GM18517 (cell line): ENCODE measurements around the gene COPE.
"Not testable (repeated sequence)": the region's sequence is repeated elsewhere in the genome, so short reads cannot be mapped to it uniquely, and the experiment has no call there.

Source experiments
- ATAC-seq: cut with Tn5 transposase; IDR thresholded peaks from one replicate; pipeline ENCODE4 v1.9.1; 2021; ENCODE audit warnings: mild to moderate bottlenecking, moderate library complexity; ENCODE audit not compliant: unreplicated experiment

COPE gene

DNA sequence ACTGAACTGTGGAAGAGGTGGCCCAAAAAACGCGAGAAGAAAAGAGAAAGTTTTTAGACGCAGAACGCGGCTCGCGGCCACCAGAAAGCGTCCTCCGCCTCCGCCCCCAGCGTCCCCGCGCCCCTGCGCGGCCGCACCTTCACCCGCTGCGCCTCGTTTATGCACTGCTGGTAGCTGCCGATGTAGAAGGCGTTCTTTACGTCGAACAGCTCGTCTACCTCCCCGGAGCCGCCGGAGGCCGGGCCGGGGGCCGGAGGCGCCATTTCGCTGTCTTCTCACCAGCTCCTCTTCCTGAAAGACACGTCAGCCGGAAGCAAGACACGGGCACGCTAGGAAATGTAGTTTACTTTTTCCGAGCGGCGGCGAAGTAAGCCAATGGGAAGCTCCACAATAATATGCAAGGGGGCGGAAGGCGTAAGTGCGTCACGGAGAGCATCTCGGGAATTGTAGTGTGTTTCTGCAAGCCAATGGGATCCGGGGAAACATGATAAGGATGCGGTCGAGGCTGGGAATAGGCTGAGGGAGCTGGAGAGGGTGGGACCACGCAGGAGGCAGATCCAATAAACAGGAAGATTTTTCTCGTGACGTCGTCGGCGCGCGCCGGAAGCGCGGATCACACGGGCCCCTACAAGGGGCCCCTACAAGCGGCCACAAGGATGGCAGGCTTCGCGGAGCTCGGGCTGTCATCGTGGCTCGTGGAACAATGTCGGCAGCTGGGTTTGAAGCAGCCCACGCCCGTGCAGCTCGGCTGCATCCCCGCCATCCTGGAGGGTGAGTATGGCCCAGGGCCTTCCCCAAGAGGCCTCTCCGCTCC, at the start of gene COPE, which contains the start of gene DDX49:
Gene COPE (minus strand): TSS at position 302 of the 814 bp plus-strand sequence. CDS start 39 bp downstream, at position 263.
Gene DDX49 (plus strand): TSS at position 630 of the 814 bp plus-strand sequence. CDS start 27 bp downstream, at position 657.
- ATAC-seq = peak; percentile 96

DNA sequence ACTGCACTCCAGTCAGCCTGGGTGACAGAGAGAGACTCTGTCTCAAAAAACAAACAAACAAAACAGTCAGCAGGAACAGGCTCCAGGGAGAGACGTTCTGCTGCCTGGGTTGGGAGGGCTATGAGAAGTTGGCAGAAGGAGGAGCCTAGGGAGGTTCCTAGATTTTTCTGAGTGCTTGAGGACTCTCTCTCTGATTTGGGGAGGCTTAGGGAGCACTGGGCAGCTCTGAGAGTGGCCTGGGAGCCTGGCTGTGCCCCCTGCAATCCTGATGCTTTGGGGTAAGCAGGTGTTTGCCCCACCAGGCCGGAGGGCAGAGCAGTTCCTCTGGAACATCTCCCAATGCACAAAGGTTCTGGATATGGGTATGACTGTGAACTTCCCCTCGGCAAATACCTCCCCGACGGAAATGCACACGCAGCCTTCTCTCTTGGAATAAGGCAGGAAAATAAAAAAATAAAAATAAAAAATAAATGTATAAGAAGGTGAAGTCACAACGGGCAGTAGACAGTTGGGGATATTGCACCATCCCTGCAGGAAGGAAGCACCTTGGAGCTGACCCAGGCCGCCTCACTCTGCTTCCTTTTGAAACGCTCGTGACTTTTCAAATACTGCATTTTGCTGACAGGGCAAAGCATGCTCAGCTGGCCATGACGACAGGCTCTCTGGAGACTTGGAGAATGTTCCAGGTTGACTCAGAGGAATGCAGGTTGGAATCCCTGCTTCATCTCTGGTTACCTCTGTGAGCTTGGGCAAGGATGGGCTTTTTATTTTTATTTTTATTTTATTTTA, 48.4 kb upstream of the COPE start:
- no peak for ATAC-seq

DNA sequence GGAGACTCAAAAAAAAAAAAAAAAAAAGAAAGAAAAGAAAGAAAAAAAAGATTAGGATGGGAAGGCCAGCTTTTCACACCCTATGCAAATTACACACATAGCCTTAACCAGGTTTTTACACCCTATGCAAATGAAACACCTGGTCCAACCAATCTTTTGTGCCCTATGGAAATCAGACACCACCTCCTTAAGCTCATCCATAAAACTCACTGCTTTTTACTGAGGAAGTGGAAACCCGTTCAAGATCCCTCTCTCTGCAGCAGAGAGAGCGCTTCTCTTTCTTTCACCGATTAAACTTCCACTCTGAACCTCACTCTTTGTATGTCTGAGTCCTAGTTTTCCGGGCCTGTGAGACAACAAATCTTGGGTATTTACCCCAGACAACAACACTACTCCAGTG, 47.1 kb upstream of the COPE start:
- no peak for ATAC-seq

DNA sequence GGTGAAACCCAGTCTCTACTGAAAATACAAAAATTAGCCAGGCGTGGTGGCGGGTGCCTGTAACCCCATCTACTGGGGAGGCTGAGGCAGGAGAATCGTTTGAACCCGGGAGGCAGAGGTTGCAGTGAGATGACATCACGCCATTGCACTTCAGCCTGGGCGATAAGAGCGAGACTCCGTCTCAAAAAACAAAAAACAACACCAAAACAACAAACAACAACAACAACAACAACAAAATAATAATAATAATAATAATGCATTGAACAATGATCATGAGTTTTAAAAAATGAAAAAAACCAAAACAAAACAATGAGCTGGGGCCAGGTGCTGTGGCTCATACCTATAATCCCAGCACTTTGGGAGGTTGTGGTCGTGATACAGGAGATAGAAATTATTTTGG, 44.9 kb upstream of the COPE start:
- ATAC-seq = no peak

DNA sequence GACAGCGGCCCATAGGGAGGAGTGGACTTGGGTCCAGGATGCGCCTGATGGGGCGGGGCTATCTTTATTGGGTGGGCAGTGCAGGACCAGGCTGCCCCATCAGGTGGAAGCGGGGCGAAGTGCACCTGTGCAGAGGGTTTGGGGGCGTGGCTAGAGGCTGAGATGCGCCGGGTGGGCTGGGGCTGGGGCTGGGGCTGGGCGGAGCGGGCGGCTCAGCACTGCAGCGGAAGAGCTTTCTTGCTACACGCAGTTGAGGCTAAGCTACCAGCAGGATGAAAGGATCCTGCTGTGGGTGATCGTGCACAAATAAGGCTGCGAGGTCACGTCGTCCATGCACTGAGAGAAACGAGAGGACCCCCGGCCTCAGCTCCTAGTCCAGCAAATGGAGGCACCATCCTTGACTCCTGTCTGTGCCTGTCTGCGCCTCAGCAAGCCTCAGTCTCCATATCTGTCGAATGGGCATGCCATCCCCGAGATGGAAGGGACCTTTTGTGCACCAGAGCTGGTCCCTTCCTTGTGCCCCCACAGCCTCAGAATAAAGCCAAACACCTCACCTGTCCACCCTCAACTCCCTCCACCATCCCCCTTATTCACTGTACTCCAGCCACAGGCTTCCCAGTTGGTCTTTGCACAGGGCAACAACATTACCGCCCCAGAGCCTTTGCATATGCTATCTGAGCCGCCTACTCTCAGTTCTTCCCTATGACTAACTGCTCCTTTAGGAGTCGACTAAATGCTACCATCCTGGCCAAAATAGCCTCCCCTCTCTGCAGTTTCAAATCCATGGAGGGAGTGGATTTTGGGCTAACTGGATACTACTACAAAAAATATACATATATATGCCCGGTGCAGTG, 42.8 kb upstream of the COPE start:
- no peak for ATAC-seq

DNA sequence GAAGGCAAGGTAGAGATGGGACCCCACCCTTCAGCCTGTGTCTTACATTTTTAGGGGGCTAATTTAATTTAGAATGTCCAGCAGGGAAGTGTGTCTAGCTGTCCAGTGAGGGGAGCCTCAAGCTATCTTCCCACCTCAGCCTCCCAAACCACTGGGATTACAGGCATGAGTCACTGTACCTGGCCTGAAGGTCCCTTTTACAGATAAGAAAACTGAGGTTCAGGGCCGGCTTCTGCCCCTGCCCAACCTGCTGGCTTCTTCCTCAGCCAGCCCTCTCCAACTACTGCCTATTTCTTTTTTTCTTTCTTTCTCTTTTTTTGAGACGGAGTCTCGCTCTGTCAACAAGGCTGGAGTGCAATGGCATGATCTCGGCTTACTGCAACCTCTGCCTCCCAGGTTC, 41.2 kb upstream of the COPE start:
- ATAC-seq = no peak

DNA sequence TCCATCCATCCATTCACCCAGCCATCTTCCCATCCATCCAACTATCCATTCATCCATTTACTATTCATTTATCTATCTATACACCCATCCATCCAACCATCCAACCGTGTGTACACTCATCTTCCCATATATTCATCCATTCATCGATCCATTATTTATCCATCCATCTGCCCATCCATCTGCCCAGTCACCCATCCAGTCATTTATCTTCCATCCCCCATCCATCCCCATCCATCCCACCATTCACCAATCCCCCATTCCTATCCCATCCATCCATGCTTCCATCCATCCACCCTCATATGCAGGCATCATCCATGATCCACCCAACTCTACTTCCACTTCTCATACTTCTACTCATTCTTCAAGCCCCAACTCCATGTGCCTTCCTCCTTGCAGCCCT, 35.9 kb upstream of the COPE start:
- no peak for ATAC-seq

DNA sequence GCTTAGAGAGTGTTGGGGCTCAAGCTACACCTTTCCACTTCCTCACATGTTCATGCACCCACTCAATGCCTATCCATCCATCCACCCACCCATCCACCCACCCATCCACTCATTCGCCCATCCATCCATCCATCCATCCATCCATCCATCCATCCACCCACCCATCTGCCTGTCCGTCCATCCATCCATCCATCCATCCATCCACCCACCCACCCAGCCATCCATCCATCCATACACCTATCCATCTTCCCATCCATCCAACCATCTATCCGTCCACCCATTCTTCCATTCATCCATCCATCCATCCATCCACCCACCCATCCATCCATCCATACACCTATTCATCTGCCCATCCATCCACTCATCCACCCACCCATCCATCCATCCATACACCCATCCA, 34.9 kb upstream of the COPE start:
- ATAC-seq = no peak

DNA sequence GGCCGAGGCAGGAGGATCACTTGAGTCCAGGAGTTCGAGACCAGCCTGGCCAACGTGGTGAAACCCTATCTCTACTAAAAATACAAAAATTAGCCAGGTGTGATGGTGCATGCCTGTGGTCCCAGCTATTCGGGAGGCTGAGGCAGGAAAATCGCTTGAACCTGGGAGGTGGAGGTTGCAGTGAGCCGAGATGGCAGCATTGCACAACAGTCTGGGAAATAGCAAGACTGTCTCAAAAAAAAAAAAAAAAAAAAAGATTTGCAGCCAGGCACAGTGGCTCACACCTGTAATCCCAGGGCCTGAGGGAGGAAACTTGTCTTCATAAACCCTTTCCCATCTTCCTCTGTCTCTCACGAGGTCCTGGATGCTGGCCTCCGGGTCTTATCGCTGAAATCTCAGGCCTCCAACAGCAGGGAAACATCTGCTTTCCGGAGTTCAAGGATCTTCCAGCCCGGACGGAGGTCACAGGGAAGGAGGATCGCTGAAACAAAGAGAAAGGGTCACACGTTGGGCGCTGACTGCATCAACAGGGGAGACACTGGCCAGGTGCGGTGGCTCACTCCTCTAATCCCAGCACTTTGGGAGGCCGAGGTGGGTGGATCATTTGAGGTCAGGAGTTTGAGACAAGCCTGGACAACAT, 33.3 kb upstream of the COPE start:
- not testable (repeated sequence) for ATAC-seq

DNA sequence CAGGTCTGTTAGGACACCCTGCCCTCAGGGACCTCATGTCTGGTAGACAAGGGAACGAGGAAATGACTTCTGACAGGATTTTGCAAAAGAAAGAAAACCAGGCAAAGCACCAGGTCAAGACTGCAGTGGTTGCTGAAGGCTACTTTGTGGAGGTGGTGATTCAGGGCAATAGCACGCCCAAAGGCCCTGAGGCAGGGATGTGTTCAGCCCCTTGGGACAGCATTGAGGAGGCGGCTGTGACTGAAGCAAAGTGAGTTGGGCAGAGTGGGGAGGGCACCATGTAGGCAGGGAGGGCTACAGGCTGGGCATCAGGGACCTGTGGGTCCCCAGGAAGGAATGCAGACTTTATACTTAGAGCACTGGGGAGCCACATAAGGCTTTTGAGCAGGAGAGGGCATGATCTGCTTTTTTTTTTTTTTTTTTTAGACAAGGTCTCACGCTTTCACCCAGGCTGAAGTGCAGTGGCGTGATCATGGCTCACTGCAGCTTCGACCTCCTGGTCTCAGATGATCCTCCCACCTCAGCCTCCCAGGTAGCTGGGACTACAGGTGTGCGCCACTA, 32.6 kb upstream of the COPE start:
- ATAC-seq = no peak

DNA sequence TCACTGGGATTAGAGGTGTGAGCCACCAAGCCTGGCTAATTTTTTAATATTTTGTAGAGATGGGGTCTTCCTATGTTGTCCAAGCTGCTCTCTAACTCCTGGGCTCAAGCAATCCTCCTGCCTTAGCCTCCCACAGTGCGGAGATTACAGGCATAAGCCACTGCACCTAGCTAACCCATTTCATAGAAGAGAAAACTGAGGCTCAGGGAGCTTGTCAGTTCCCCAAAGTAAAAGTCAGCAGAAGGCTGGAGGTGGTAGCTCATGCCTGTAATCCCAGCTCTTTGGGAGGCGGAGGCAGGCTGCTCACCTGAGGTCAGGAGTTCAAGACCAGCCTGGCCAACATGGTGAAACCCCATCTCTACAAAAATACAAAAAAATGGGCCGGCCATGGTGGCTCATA, 30.7 kb upstream of the COPE start:
- ATAC-seq = no peak

DNA sequence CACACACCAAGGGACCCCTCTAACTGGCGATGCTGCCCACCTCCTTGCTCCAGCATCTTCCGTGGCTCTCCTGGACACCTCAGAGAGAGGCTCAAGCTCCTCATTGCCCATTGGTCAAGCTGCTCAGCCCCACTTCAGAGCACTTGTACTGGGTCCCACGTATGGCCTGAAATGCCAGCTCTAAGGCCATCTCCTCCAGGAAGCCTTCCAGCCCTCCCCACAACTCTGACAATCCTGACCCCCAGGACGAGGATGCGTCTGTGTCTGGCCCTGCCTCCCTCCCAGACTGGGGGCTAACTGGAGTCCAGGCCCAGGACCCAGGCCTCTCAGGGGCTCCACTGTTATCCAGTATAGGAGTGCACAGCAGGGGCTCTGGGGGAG, 29.8 kb upstream of the COPE start:
- no peak for ATAC-seq

DNA sequence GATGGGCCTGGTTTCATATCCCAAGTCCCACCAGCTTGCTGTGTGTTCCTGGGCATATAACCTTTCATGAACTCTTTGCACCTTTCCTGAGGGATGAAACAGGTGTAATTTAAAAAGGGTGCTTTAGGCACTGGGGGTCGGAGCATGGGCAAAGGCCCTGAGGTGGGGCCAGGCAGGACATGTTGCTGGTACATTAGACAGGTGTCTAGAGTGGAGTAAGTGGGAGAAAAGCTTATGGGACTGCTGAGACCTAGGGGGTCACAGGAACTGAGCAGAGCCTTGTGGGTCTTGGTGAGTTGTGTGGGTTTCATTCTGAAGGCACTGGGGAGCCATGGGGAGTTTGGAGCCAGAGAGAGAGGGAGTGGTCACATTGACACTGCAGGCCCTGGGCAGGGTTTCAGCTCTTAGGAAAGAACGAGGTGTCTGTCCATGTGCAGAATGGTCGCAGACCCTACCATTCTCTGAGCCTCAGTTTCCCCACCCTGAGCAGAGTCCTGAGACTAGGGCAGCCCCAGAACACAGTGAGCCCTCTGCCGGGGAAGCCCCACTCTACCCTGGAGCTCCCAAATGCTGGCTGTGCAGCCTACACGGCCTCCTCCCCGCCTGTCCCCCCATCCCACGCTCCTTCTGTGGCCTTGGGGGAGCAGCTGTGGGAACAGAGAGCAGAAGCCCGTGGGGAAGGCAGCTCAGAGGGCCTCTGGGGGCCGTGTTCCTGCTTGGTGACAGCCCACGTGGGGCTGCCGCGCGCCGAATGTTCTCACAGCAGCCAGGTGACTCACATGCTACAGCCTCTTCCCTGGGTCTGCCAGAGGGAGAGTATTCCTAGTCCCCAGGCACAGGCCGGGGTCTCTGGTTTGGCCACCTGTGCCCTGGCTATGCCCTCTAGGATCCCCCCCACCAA, 29.1 kb upstream of the COPE start:
- no peak for ATAC-seq

DNA sequence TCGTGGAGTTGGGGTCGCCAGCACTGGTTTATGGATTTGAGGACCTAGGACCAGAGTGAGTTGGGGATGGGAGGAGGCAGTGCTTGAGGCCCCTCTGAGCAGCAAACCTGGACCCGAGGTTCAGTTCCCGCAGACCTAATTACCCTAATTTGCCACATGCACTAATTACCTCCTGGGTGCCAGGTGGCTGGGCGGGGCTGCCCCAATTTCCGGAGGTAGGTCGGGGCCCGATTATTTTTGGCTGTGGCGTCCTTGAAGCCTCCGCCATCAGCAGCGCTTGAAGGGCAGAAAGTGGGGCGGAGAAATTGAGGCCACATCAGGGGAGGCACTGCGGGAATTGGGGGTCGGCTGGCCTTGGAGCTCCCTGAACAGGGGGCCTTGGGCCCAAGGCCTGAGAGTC, 27.7 kb upstream of the COPE start:
- ATAC-seq = no peak

DNA sequence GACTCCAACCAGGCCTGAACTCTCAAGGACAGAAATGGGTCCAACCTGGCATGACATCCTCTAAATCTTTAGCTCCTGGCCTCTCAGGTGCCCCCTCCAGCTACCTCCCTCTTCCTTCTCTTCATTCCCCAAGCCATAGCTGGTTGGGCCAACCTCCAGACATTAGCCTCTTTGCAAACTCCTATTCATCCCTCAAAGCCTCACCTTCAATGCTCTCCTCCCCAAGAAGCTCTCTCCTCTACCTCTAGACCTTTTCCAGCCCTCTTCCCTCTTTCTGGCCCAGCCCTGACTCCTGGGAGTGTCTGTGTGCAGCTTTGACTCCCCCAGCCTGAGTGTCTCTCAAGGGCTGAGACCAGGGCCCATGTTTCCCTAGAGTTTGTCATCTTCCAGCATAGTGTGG, 27.1 kb upstream of the COPE start:
- ATAC-seq = no peak

DNA sequence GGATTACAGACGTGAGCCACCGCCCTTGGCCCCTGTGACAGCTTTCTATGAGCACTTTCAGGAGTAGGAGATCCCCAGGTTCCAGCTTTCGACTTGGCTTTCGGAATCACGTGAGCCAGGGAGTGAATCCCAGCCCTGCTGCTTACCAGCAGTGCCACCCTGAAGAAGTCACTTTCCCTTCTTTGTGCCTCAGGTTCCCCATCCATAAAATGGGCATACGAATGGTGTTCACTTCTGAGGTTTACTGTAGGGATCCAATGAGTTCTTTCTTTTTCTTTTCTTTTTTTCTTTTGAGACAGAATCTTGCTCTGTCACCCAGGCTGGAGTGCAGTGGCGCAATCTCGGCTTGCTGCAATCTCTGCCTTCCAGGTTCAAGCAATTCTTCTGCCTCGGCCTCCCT, 26.1 kb upstream of the COPE start:
- no peak for ATAC-seq

DNA sequence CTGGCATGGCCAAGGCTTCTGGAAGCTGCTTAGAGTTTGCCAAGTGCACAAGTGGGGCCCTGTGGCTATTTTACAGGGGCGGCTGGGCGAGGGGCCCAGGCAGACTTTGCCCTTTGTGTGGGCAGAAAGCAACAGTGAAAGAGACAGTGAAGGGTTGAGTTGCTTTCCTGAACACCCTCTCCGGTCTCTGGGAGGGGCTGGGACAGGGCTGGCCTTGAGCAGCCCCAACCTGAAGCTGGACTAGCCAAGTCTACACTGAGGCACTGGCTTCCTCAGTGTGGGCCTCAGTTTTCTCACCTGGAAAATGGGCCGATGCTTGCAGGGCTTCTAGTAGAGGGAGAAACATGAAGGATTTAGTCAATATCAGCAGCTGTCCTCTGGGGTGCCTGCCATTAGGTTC, 24.3 kb upstream of the COPE start:
- no peak for ATAC-seq

DNA sequence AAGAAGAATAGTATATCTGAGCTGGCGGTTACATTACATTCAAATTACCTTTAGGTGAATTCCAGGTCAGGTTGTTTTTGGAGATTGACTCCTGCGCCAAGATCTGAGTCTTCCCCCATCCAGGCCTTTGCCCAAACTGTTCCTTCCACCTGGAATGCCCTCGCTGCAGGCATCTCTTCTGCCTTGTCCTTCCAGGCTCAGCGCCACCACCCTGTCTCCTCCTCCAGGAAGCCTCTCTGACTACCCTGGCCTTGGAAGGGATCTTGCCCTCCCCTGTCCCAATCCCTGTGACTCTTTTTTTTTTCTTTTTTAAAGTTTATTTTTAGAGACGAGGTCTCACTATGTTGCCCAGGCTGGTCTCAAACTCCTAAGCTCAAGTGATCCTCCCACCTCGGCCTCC, 23.5 kb upstream of the COPE start:
- ATAC-seq = no peak

DNA sequence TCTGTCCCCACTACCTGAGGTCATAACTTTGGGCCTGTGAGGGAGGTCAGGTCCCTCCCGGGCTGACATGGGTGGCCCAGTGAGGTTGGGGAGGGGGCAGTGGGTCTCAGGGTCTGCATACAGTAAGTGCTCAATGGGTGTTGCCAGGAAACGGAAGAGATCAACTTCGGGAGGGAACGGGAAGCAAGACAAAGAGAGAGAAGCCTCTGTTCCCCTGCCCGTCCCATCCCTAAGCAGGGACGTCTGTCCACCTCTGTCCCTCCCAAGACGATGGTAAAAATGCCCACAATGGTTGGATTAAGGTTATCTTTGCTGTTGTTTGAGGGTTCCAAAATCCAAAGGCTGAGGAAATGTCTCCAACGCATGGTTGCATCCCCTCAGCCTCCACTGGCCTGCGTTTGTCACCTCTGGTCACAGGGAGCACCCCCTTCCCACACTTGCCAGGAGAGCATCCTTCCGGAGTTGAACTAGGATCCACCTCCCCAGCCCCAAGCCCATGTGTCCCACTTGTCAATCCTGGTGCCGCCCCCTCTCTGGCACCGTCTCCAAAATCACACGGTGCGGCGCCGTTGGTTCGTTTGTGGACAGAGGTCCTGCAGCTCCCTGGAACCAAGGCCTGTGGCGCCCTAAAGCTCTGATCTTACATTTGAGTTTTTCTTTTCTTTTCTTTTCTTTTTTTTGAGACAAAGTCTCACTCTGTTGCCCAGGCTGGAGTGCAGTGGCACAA, 22.6 kb upstream of the COPE start:
- ATAC-seq = no peak
